ENCODE measurements around the gene BRSK1. TPM values are rescaled to one million over a fixed set of nuclear protein-coding genes. Genes with fewer than 3 reads are reported as not detected.

The BRSK1 gene
- total and polyA plus RNA-seq, 2 of the 8 experiments (the other 6 are each of a cell fraction or from before 2014, with no cell fraction given): 27.6 to 32.7 TPM

GRCh38 chr19:55277494-55277893, 6.3 kb upstream of the BRSK1 start:
- Histone ChIP-seq H3K27me3 (replicated peaks in 1 of 4; ENCODE audit: control insufficient read depth in 3 of 4, extremely low read depth in 1 of 4, insufficient read depth in 3 of 4, low read length in 3 of 4) (no peaks in the 10 kb centered on the region), H4K20me1 (replicated peaks in 1 of 2; ENCODE audit: control insufficient read depth in 1 of 2, insufficient read depth in 2 of 2, low read length in 2 of 2) (peaks cover 3 to 4% of the 10 kb centered on the region in 2 experiments), H3K79me1 (ENCODE audit: low read depth, low read length) (peaks cover 7% of the 10 kb centered on the region; the same call in 1 of the 2 replicates), H2BK5ac (ENCODE audit: low read depth, low read length) (no peak overlapping the region), H4K8ac (ENCODE audit: extremely low read depth, insufficient read depth, low read length) (no peak overlapping the region), H3K4me2 (ENCODE audit: insufficient read depth in 1 of 2, low read depth in 2 of 2, low read length in 2 of 2) (no peak overlapping the region), H3K9me3 (ENCODE audit: insufficient read depth in 2 of 2, low read depth in 1 of 2, low read length in 1 of 2) (no peaks in the 10 kb centered on the region), H3K79me2 (ENCODE audit: control insufficient read depth in 1 of 2, insufficient read depth in 2 of 2, low read length in 2 of 2) (peaks cover 3 to 6% of the 10 kb centered on the region in 2 experiments; a peak in 3 of 4 replicates), H2BK20ac (ENCODE audit: low read length) (no peak overlapping the region), H3K27ac (ENCODE audit: low read depth, low read length) (no peak overlapping the region), H3K56ac (replicated peaks; ENCODE audit: insufficient read length, low read depth, low read length) (no peak overlapping the region), H4K5ac (ENCODE audit: insufficient read length, low read depth, low read length) (no peak overlapping the region), H3K36me3 (ENCODE audit: control insufficient read depth in 2 of 4, insufficient read depth in 4 of 4, low read length in 3 of 4) (peaks cover 0 to 9% (median 5%) of the 10 kb centered on the region in 4 experiments; a peak in 5 of 8 replicates), H3K4me1 (replicated peaks in 1 of 4; ENCODE audit: control insufficient read depth in 3 of 4, insufficient read depth in 4 of 4, low read length in 3 of 4) (peaks cover 3 to 14% (median 4%) of the 10 kb centered on the region in 4 experiments), H4K91ac (replicated peaks; ENCODE audit: insufficient read length, low read length) (no peak overlapping the region), H3K4me3 (ENCODE audit: extremely low read depth in 1 of 4, insufficient read depth in 2 of 4, low read depth in 3 of 4, low read length in 4 of 4) (no peak overlapping the region), H3K4ac (replicated peaks; ENCODE audit: insufficient read length, low read depth, low read length) (no peak overlapping the region), H2BK12ac (ENCODE audit: low read depth, low read length) (no peak overlapping the region), H2BK15ac (ENCODE audit: low read length) (no peak overlapping the region), H2AK5ac (ENCODE audit: low read depth, low read length) (no peak overlapping the region), H3K14ac (ENCODE audit: insufficient read length) (no peak overlapping the region), H2BK120ac (replicated peaks; ENCODE audit: low read depth, low read length) (no peak overlapping the region), H2AFZ (ENCODE audit: low read length) (no peak overlapping the region), H3K18ac (ENCODE audit: extremely low read depth, low read length) (no peak overlapping the region), H3K23me2 (ENCODE audit: low read depth, low read length) (peaks cover 9% of the 10 kb centered on the region; the same call in 1 of the 2 replicates), H3K9ac (replicated peaks in 1 of 4; ENCODE audit: extremely low read depth in 1 of 4, low read depth in 3 of 4, low read length in 3 of 4) (no peak overlapping the region), H3K23ac (ENCODE audit: insufficient read length) (no peak overlapping the region)
- DNase-seq (ENCODE audit: low read depth in 1 of 2, low spot score in 2 of 2) (no peak), FAIRE-seq (no peak)
- ChIA-PET CTCF (ENCODE audit: partially characterized antibody) (interaction anchor here (0.5 to 1.8 kb wide), 9 partner anchors 12 to 797 kb away, joined by 3 to 5 read pairs (median 4); no protein-coding TSS in a partner anchor), POLR2A (ENCODE audit: partially characterized antibody) (interaction anchor here (0.6 to 2.5 kb wide), 6 partner anchors 14 to 160 kb away, joined by 3 to 10 read pairs (median 4); partner anchors contain the start of gene PPP6R1)
- WGBS, 2 experiments (ENCODE audit: extremely low coverage in 1 of 2, insufficient coverage in 1 of 2, insufficient read length in 1 of 2, insufficient replicate concordance in 2 of 2, low coverage in 1 of 2, low lambda C conversion rate in 2 of 2, missing lambda C conversion rate in 1 of 2): 92% methylated on average over 17 of the region's 17 CpGs; no CpG with 5 or more reads in 1 of the 2 experiments
- TF ChIP-seq EGR1 (IDR thresholded peaks at IDR 0.05; ENCODE audit: borderline replicate concordance, low read depth, low read length) (no peak), SUZ12 (IDR thresholded peaks at IDR 0.05; ENCODE audit: low read length) (no peak), SP2 (IDR thresholded peaks at IDR 0.05; ENCODE audit: low read length) (no peak), GTF2F1 (IDR thresholded peaks at IDR 0.05; ENCODE audit: borderline replicate concordance, low read depth, low read length) (no peak), E2F6 (IDR thresholded peaks at IDR 0.05) (no peak), TAF7 (optimal IDR thresholded peaks at IDR 0.05; ENCODE audit: borderline replicate concordance, low read depth, low read length) (no peak), POU5F1 (IDR thresholded peaks at IDR 0.05; ENCODE audit: low read depth, low read length) (no peak)
